Activated naive CD4-positive, alpha-beta T cell treated with anti-CD3 and anti-CD28 coated beads, Interleukin-2, amount 50 U/mL, for 16 hours (primary cell): ENCODE data around the gene ANGPTL5.
"Not testable (repeated sequence)": the region's sequence is repeated elsewhere in the genome, so short reads cannot be mapped to it uniquely, and the experiment has no call there.

ENCODE experiments used
- DNase-seq: peaks from one replicate; pipeline ENCODE4 v3.0.0-alpha.2; 2020

ANGPTL5 gene

GRCh38 chr11:101916422-101916821, at the start of gene ANGPTL5:
Gene ANGPTL5, minus strand, starts transcription at chr11:101916522. Its CDS starts 8,613 bp downstream, at chr11:101907909.
- DNase-seq = no peak

GRCh38 chr11:101964200-101964599, 47.9 kb upstream of the ANGPTL5 start:
- DNase-seq = not testable (repeated sequence)

- no peak for DNase-seq
Observed at GRCh38 chr11:101960231-101960630, 43.9 kb upstream of the ANGPTL5 start.

- DNase-seq = no peak
Observed at GRCh38 chr11:101955701-101956100, 39.4 kb upstream of the ANGPTL5 start.

GRCh38 chr11:101955278-101955677, 39.0 kb upstream of the ANGPTL5 start:
- no peak for DNase-seq

GRCh38 chr11:101949680-101950220, 33.4 kb upstream of the ANGPTL5 start:
- DNase-seq = no peak

- DNase-seq = no peak
Observed at GRCh38 chr11:101945448-101945847, 29.1 kb upstream of the ANGPTL5 start.

GRCh38 chr11:101944923-101945322, 28.6 kb upstream of the ANGPTL5 start:
- DNase-seq = no peak

GRCh38 chr11:101940901-101941520, 24.7 kb upstream of the ANGPTL5 start:
- DNase-seq = no peak

- no peak for DNase-seq
Observed at GRCh38 chr11:101931692-101932091, 15.4 kb upstream of the ANGPTL5 start.

GRCh38 chr11:101929294-101929915, 13.1 kb upstream of the ANGPTL5 start:
- no peak for DNase-seq

GRCh38 chr11:101923554-101923953, 7.2 kb upstream of the ANGPTL5 start:
- no peak for DNase-seq

- DNase-seq = no peak
Observed at GRCh38 chr11:101920992-101921391, 4.7 kb upstream of the ANGPTL5 start.

- no peak for DNase-seq
Observed at GRCh38 chr11:101917226-101917625, 904 bp upstream of the ANGPTL5 start.

GRCh38 chr11:101915791-101916291, 481 bp downstream of the ANGPTL5 start:
- DNase-seq = no peak

GRCh38 chr11:101914738-101915426, 1.4 kb downstream of the ANGPTL5 start, which contains the start of gene CEP126:
Gene CEP126, plus strand, starts transcription at chr11:101915010. Its CDS starts 275 bp downstream, at chr11:101915285.
- DNase-seq = peak; percentile 93

GRCh38 chr11:101914341-101914737, 2.0 kb downstream of the ANGPTL5 start:
- no peak for DNase-seq

- DNase-seq = no peak
Observed at GRCh38 chr11:101913656-101914055, 2.7 kb downstream of the ANGPTL5 start.

GRCh38 chr11:101912823-101913284, 3.5 kb downstream of the ANGPTL5 start:
- no peak for DNase-seq

GRCh38 chr11:101909087-101909486, 7.2 kb downstream of the ANGPTL5 start:
- no peak for DNase-seq

GRCh38 chr11:101907815-101908214, 8.5 kb downstream of the ANGPTL5 start:
- DNase-seq = no peak

- no peak for DNase-seq
Observed at GRCh38 chr11:101894505-101894904, 21.8 kb downstream of the ANGPTL5 start.

- no peak for DNase-seq
Observed at GRCh38 chr11:101889767-101890166, 26.6 kb downstream of the ANGPTL5 start.
